ENCODE measurements around the gene TOMM34. TPM values are rescaled to one million over a fixed set of nuclear protein-coding genes. Genes with fewer than 3 reads are reported as not detected.

TOMM34 gene
- total and polyA plus RNA-seq, 2 experiments from 2014 or later, result 27.4 to 38.7 TPM

DNA sequence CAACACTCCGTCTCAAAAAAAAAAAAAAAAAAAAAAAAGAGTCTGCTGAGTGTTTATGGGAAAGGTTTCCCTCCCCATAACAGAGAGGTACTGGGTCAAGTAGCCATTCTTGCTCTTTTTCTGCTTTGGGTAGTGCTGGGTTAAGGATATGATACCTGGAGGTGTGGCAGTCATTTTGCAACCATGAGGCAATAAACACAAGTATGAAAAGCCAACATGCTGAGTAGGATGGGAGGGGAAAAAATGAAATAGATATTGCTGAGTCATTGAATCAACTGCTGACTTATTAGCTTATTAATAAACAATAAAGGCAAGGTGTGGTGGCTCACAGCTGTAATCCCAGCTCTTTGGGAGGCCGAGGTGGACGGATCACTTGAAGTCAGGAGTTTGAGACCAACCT lies 2.3 kb upstream of the TOMM34 start:
- Mint-ChIP-seq H3K27ac (no peak overlapping the region), H3K36me3 (ENCODE audit: low read depth) (peaks cover 4% of the 10 kb centered on the region; the same call in 1 of the 3 replicates), H3K4me1 (peaks cover 40% of the 10 kb centered on the region), H3K27me3 (ENCODE audit: insufficient read depth, low read depth, poor library complexity) (peaks cover 19% of the 10 kb centered on the region), H3K9me3 (no peaks in the 10 kb centered on the region), H3K4me3 (no peak overlapping the region)
- Histone ChIP-seq H2AFZ (no peak overlapping the region), H3K4me1 (ENCODE audit: insufficient read depth) (peaks cover 38% of the 10 kb centered on the region), H3K4me3 (no peak overlapping the region), H3K4me2 (no peak overlapping the region), H3K79me2 (replicated peaks; ENCODE audit: insufficient read depth) (peaks cover 32% of the 10 kb centered on the region), H3F3A (replicated peaks; ENCODE audit: low read depth) (peaks cover 6% of the 10 kb centered on the region; the same call in 1 of the 2 replicates), H3K27me3 (ENCODE audit: insufficient read depth) (peaks cover 42% of the 10 kb centered on the region), H3K9me2 (ENCODE audit: insufficient read depth) (no peaks in the 10 kb centered on the region), H3K27ac (ENCODE audit: low read depth) (no peak overlapping the region), H4K20me1 (replicated peaks; ENCODE audit: insufficient read depth) (peaks cover 17% of the 10 kb centered on the region), H3K36me3 (ENCODE audit: insufficient read depth) (peaks cover 4% of the 10 kb centered on the region)
- DNase-seq (ENCODE audit: low spot score), result no peak
- no peak for TF ChIP-seq EZH2phosphoT487 (IDR thresholded peaks at IDR 0.05; ENCODE audit: unreplicated experiment)
- no peak for TF ChIP-seq EZH2 (IDR thresholded peaks at IDR 0.05; ENCODE audit: low read depth, unreplicated experiment)
- TF ChIP-seq CREB1 (CRISPR knock-in tag; IDR thresholded peaks at IDR 0.05; ENCODE audit: low read depth), result no peak
- no peak for TF ChIP-seq ETS1 (IDR thresholded peaks at IDR 0.05)
- TF ChIP-seq, protein P1, sequence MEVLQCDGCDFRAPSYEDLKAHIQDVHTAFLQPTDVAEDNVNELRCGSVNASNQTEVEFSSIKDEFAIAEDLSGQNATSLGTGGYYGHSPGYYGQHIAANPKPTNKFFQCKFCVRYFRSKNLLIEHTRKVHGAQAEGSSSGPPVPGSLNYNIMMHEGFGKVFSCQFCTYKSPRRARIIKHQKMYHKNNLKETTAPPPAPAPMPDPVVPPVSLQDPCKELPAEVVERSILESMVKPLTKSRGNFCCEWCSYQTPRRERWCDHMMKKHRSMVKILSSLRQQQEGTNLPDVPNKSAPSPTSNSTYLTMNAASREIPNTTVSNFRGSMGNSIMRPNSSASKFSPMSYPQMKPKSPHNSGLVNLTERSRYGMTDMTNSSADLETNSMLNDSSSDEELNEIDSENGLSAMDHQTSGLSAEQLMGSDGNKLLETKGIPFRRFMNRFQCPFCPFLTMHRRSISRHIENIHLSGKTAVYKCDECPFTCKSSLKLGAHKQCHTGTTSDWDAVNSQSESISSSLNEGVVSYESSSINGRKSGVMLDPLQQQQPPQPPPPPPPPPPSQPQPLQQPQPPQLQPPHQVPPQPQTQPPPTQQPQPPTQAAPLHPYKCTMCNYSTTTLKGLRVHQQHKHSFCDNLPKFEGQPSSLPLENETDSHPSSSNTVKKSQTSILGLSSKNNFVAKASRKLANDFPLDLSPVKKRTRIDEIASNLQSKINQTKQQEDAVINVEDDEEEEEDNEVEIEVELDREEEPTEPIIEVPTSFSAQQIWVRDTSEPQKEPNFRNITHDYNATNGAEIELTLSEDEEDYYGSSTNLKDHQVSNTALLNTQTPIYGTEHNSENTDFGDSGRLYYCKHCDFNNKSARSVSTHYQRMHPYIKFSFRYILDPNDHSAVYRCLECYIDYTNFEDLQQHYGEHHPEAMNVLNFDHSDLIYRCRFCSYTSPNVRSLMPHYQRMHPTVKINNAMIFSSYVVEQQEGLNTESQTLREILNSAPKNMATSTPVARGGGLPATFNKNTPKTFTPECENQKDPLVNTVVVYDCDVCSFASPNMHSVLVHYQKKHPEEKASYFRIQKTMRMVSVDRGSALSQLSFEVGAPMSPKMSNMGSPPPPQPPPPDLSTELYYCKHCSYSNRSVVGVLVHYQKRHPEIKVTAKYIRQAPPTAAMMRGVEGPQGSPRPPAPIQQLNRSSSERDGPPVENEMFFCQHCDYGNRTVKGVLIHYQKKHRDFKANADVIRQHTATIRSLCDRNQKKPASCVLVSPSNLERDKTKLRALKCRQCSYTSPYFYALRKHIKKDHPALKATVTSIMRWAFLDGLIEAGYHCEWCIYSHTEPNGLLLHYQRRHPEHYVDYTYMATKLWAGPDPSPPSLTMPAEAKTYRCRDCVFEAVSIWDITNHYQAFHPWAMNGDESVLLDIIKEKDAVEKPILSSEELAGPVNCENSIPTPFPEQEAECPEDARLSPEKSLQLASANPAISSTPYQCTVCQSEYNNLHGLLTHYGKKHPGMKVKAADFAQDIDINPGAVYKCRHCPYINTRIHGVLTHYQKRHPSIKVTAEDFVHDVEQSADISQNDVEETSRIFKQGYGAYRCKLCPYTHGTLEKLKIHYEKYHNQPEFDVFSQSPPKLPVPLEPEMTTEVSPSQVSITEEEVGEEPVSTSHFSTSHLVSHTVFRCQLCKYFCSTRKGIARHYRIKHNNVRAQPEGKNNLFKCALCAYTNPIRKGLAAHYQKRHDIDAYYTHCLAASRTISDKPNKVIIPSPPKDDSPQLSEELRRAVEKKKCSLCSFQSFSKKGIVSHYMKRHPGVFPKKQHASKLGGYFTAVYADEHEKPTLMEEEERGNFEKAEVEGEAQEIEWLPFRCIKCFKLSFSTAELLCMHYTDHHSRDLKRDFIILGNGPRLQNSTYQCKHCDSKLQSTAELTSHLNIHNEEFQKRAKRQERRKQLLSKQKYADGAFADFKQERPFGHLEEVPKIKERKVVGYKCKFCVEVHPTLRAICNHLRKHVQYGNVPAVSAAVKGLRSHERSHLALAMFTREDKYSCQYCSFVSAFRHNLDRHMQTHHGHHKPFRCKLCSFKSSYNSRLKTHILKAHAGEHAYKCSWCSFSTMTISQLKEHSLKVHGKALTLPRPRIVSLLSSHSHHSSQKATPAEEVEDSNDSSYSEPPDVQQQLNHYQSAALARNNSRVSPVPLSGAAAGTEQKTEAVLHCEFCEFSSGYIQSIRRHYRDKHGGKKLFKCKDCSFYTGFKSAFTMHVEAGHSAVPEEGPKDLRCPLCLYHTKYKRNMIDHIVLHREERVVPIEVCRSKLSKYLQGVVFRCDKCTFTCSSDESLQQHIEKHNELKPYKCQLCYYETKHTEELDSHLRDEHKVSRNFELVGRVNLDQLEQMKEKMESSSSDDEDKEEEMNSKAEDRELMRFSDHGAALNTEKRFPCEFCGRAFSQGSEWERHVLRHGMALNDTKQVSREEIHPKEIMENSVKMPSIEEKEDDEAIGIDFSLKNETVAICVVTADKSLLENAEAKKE (CRISPR knock-in tag; IDR thresholded peaks at IDR 0.05), result no peak
- ATAC-seq, result no peak

Measured in GM23338 (cell line).